IPS-NIHi11 (cell line): ENCODE data around the gene TTR.

Experiments used
- DNase-seq: peaks from one replicate; pipeline ENCODE4 v3.0.0; 2012; ENCODE audit warnings: mixed read lengths, low spot score

TTR gene

GRCh38 chr18:31616586-31616985, 24.9 kb downstream of the TTR start:
- DNase-seq = no peak

GRCh38 chr18:31617031-31617717, 25.5 kb downstream of the TTR start:
- DNase-seq = no peak

GRCh38 chr18:31618801-31619200, 27.1 kb downstream of the TTR start:
- no peak for DNase-seq

- no peak for DNase-seq
Observed at GRCh38 chr18:31619291-31619690, 27.6 kb downstream of the TTR start.

- DNase-seq = no peak
Observed at GRCh38 chr18:31624892-31625640, 33.4 kb downstream of the TTR start.

GRCh38 chr18:31626409-31626808, 34.7 kb downstream of the TTR start:
- no peak for DNase-seq

GRCh38 chr18:31630549-31630948, 38.9 kb downstream of the TTR start:
- no peak for DNase-seq

- DNase-seq = no peak
Observed at GRCh38 chr18:31631526-31631925, 39.8 kb downstream of the TTR start.

GRCh38 chr18:31632356-31632755, 40.7 kb downstream of the TTR start:
- DNase-seq = no peak

- no peak for DNase-seq
Observed at GRCh38 chr18:31633392-31634330, 42.0 kb downstream of the TTR start.

GRCh38 chr18:31634331-31634713, 42.6 kb downstream of the TTR start:
- DNase-seq = no peak

- DNase-seq = no peak
Observed at GRCh38 chr18:31636387-31636786, 44.7 kb downstream of the TTR start.

GRCh38 chr18:31637445-31637844, 45.8 kb downstream of the TTR start:
- no peak for DNase-seq

GRCh38 chr18:31643003-31643402, 51.3 kb downstream of the TTR start:
- DNase-seq = no peak

- DNase-seq = no peak
Observed at GRCh38 chr18:31645411-31645810, 53.7 kb downstream of the TTR start.

- DNase-seq = no peak
Observed at GRCh38 chr18:31646332-31647126, 54.9 kb downstream of the TTR start.

- no peak for DNase-seq
Observed at GRCh38 chr18:31647127-31647753, 55.6 kb downstream of the TTR start.
